Liver (tissue), 9 donors: Measurements from ENCODE around the gene TADA3. TPM values are rescaled to one million over a fixed set of nuclear protein-coding genes. Genes with fewer than 3 reads are reported as not detected.

Source experiments
- DNase-seq: peaks from one replicate; pipeline ENCODE4 v3.0.0-alpha.2; 2017; ENCODE audit warnings: low spot score
- H3K27ac ChIP-seq, 2 donors: one replicate each; pipeline ENCODE4 v1.7.0; 2013; ENCODE audit warnings: inconsistent platforms in 2 of 2, low read length in 2 of 2, control low read depth in 1 of 2, low read depth in 1 of 2, mild to moderate bottlenecking in 1 of 2
- H3K27me3 ChIP-seq, 4 donors: one replicate each; pipeline versions ENCODE4 v1.6.1 to v1.7.0; 2013; ENCODE audit warnings: low read length in 3 of 4, inconsistent platforms in 1 of 4, mild to moderate bottlenecking in 1 of 4, moderate library complexity in 1 of 4; ENCODE audit not compliant: control insufficient read depth in 4 of 4, insufficient read depth in 4 of 4
- H3K36me3 ChIP-seq, 4 donors: one replicate each; pipeline versions ENCODE4 v1.6.1 to v1.7.0; 2013; ENCODE audit warnings: low read length in 3 of 4, mild to moderate bottlenecking in 3 of 4, low read depth in 1 of 4, moderate library complexity in 1 of 4; ENCODE audit not compliant: control insufficient read depth in 4 of 4, insufficient read depth in 3 of 4
- H3K4me1 ChIP-seq, 4 donors: one replicate each; pipeline versions ENCODE4 v1.6.1 to v1.7.0; 2013; ENCODE audit warnings: low read length in 3 of 4, mild to moderate bottlenecking in 3 of 4, moderate library complexity in 1 of 4; ENCODE audit not compliant: control insufficient read depth in 4 of 4, insufficient read depth in 4 of 4
- H3K4me3 ChIP-seq, 3 donors: one replicate each; pipeline versions ENCODE4 v1.6.1 to v1.7.0; 2013; ENCODE audit warnings: low read length in 3 of 3, control low read depth in 1 of 3, low read depth in 1 of 3, mild to moderate bottlenecking in 1 of 3
- H3K9ac ChIP-seq, 2 donors: one replicate each; pipeline ENCODE4 v1.7.0; 2013; ENCODE audit warnings: low read length in 2 of 2, mild to moderate bottlenecking in 2 of 2, moderate library complexity in 2 of 2, control low read depth in 1 of 2, low read depth in 1 of 2
- H3K9me3 ChIP-seq, 4 donors: one replicate each; pipeline versions ENCODE4 v1.6.1 to v1.7.0; 2013; ENCODE audit warnings: low read length in 3 of 4; ENCODE audit not compliant: control insufficient read depth in 4 of 4
- CTCF ChIP-seq: fragments of 150-350 bp; IDR thresholded peaks from 2 replicates; pipeline ENCODE4 v1.5.1; 2017; ENCODE audit warnings: improper control_type of control experiment, low read depth, low read length; ENCODE audit not compliant: missing input control
- EGR1 ChIP-seq, 2 donors: IDR thresholded peaks; 2 replicates each; pipeline ENCODE4 v1.6.1; 2016 to 2018; ENCODE audit warnings: antibody characterized with exemption in 2 of 2, low read depth in 2 of 2
- FOXA1 ChIP-seq: IDR thresholded peaks from 2 replicates; pipeline ENCODE4 v1.6.1; 2016; ENCODE audit warnings: antibody characterized with exemption
- FOXA2 ChIP-seq: IDR thresholded peaks from 2 replicates; pipeline ENCODE4 v1.6.1; 2016; ENCODE audit warnings: antibody characterized with exemption
- GABPA ChIP-seq, 2 donors: IDR thresholded peaks in 1 of 2; conservative IDR thresholded peaks in 1 of 2; 2 replicates each; pipeline ENCODE4 v1.6.1; 2016; ENCODE audit warnings: antibody characterized with exemption in 2 of 2, mild to moderate bottlenecking in 1 of 2, moderate library complexity in 1 of 2
- HNF4A ChIP-seq, 2 donors: conservative IDR thresholded peaks; 2 replicates each; pipeline ENCODE4 v1.6.1; 2016; ENCODE audit warnings: antibody characterized with exemption in 2 of 2, mild to moderate bottlenecking in 2 of 2
- HNF4G ChIP-seq: IDR thresholded peaks from 2 replicates; pipeline ENCODE4 v1.6.1; 2016; ENCODE audit warnings: antibody characterized with exemption
- JUND ChIP-seq, 2 donors: IDR thresholded peaks; 2 replicates each; pipeline ENCODE4 v1.6.1; 2016; ENCODE audit warnings: antibody characterized with exemption in 2 of 2
- NR2F2 ChIP-seq: IDR thresholded peaks from 2 replicates; pipeline ENCODE4 v1.6.1; 2016; ENCODE audit warnings: antibody characterized with exemption
- RAD21 ChIP-seq, 2 donors: IDR thresholded peaks; 2 replicates each; pipeline ENCODE4 v1.6.1; 2016; ENCODE audit warnings: antibody characterized with exemption in 2 of 2, mild to moderate bottlenecking in 2 of 2
- REST ChIP-seq: IDR thresholded peaks from 2 replicates; pipeline ENCODE4 v1.6.1; 2016; ENCODE audit warnings: antibody characterized with exemption, mild to moderate bottlenecking
- RXRA ChIP-seq, 2 donors: IDR thresholded peaks; 2 replicates each; pipeline ENCODE4 v1.6.1; 2017 to 2018; ENCODE audit warnings: antibody characterized with exemption in 2 of 2, mild to moderate bottlenecking in 1 of 2
- SP1 ChIP-seq: IDR thresholded peaks from 2 replicates; pipeline ENCODE4 v1.6.1; 2018; ENCODE audit warnings: antibody characterized with exemption, mild to moderate bottlenecking
- TAF1 ChIP-seq: conservative IDR thresholded peaks from 2 replicates; pipeline ENCODE4 v1.6.1; 2016; ENCODE audit warnings: antibody characterized with exemption, mild to moderate bottlenecking
- YY1 ChIP-seq: IDR thresholded peaks from 2 replicates; pipeline ENCODE4 v1.6.1; 2016; ENCODE audit warnings: antibody characterized with exemption, mild to moderate bottlenecking
- whole genome bisulfite sequencing: extraction: QIAGEN DNeasy Blood & Tissue Kit; methylation state at CpG from one replicate; pipeline ENCODE4 v1.1.7; 2013; 5-methylcytosine and 5-hydroxymethylcytosine counted together
- polyA plus RNA-seq, 2 donors: library from polyadenylated mRNA; stranded (reverse) in 1 of 2; unstranded in 1 of 2; fragments of 200-250 nt in 1 of 2; fragments of >200 nt in 1 of 2; fragmentation: Nextera tagmentation in 1 of 2; extraction: Ambion mirVana in 1 of 2; gene quantifications; one replicate each; pipeline versions ENCODE4 v1.2.1 to v1.2.3, GENCODE V29; 2013 to 2015
- total RNA-seq, 2 donors: library from RNA; depleted of rRNA; stranded (reverse); fragments of >200 nt; gene quantifications; one replicate each; pipeline ENCODE4 v1.2.3, GENCODE V29; 2014
- TF ChIP-seq, protein P1 (sequence below): IDR thresholded peaks from 2 replicates; pipeline ENCODE4 v1.6.1; 2016; ENCODE audit warnings: antibody characterized with exemption
- TF ChIP-seq, protein P2 (sequence below): IDR thresholded peaks from 2 replicates; pipeline ENCODE4 v1.6.1; 2016; ENCODE audit warnings: antibody characterized with exemption
- TF ChIP-seq, protein P3 (sequence below): IDR thresholded peaks from 2 replicates; pipeline ENCODE4 v1.6.1; 2016; ENCODE audit warnings: antibody characterized with exemption
- donor health status: healthy.
- donor health status: healthy.
- donor health status: healthy.
- donor health status: healthy.
- donor health status: healthy.

TADA3 gene
- total and polyA plus RNA-seq, 4 donors = 16.2 to 27.8 (median 21.5) TPM

GRCh38 chr3:9769012-9769411 lies 23.3 kb downstream of the TADA3 start:
- DNase-seq = no peak
- Histone ChIP-seq H3K9me3 (no peaks in the 10 kb centered on the region), H3K27me3 (no peaks in the 10 kb centered on the region), H3K27ac (no peak overlapping the region), H3K4me3 (peak overlapping the region; percentile 50 to 70 (median 68)), H3K9ac (peak overlapping the region; percentile 5 to 51), H3K4me1 (peaks cover 8 to 28% (median 20%) of the 10 kb centered on the region in 4 donors), H3K36me3 (peaks cover 0 to 8% (median 4%) of the 10 kb centered on the region in 4 donors)
- no peak for TF ChIP-seq YY1
- WGBS = 68% methylated on average over 5 of the region's 5 CpGs

GRCh38 chr3:9768141-9768775 lies 24.0 kb downstream of the TADA3 start:
- peaks cover 0 to 8% (median 4%) of the 10 kb centered on the region in 4 donors for H3K36me3 ChIP-seq
- H3K4me3 ChIP-seq = no peak overlapping the region
- H3K27me3 ChIP-seq = no peaks in the 10 kb centered on the region
- H3K9ac ChIP-seq = peak overlapping the region in 1 of 2 donors; percentile 51
- H3K27ac ChIP-seq = no peak overlapping the region
- peaks cover 8 to 28% (median 20%) of the 10 kb centered on the region in 4 donors for H3K4me1 ChIP-seq
- H3K9me3 ChIP-seq = no peaks in the 10 kb centered on the region
- TF ChIP-seq HNF4G = no peak
- TF ChIP-seq, protein P1, sequence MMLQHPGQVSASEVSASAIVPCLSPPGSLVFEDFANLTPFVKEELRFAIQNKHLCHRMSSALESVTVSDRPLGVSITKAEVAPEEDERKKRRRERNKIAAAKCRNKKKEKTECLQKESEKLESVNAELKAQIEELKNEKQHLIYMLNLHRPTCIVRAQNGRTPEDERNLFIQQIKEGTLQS = no peak
- no peak for TF ChIP-seq YY1
- 86% methylated on average over 6 of the region's 6 CpGs for WGBS
- DNase-seq = no peak

GRCh38 chr3:9767418-9767817 lies 24.9 kb downstream of the TADA3 start:
- WGBS = 77% methylated on average over 7 of the region's 7 CpGs

More at GRCh38 chr3:9767418-9767817, 24.9 kb downstream of the TADA3 start:
- TF ChIP-seq, protein P2, sequence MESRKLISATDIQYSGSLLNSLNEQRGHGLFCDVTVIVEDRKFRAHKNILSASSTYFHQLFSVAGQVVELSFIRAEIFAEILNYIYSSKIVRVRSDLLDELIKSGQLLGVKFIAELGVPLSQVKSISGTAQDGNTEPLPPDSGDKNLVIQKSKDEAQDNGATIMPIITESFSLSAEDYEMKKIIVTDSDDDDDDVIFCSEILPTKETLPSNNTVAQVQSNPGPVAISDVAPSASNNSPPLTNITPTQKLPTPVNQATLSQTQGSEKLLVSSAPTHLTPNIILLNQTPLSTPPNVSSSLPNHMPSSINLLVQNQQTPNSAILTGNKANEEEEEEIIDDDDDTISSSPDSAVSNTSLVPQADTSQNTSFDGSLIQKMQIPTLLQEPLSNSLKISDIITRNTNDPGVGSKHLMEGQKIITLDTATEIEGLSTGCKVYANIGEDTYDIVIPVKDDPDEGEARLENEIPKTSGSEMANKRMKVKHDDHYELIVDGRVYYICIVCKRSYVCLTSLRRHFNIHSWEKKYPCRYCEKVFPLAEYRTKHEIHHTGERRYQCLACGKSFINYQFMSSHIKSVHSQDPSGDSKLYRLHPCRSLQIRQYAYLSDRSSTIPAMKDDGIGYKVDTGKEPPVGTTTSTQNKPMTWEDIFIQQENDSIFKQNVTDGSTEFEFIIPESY = no peak
- TF ChIP-seq YY1 = no peak
- TF ChIP-seq JUND (IDR thresholded peaks at IDR 0.05) = no peak
- no peak for TF ChIP-seq TAF1
- TF ChIP-seq FOXA1 = no peak
- TF ChIP-seq, protein P3, sequence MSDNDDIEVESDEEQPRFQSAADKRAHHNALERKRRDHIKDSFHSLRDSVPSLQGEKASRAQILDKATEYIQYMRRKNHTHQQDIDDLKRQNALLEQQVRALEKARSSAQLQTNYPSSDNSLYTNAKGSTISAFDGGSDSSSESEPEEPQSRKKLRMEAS = no peak
- no peak for TF ChIP-seq EGR1 (IDR thresholded peaks at IDR 0.05; ENCODE audit: low read depth in 2 of 2)
- no peak for TF ChIP-seq RAD21 (IDR thresholded peaks at IDR 0.05)
- TF ChIP-seq REST = no peak
- no peak for TF ChIP-seq CTCF
- TF ChIP-seq, protein P1 = no peak
- TF ChIP-seq GABPA (IDR thresholded peaks at IDR 0.05 in 1 of 2, conservative IDR thresholded peaks at IDR 0.05 in 1 of 2) = no peak
- TF ChIP-seq HNF4G = no peak
- no peak for TF ChIP-seq HNF4A (conservative IDR thresholded peaks at IDR 0.05)
- no peak for TF ChIP-seq SP1
- TF ChIP-seq NR2F2 = no peak
- TF ChIP-seq FOXA2 = no peak
- no peak for TF ChIP-seq RXRA (IDR thresholded peaks at IDR 0.05)
- H3K27ac ChIP-seq = no peak overlapping the region
- H3K9me3 ChIP-seq = no peaks in the 10 kb centered on the region
- H3K4me3 ChIP-seq = no peak overlapping the region
- H3K36me3 ChIP-seq = peaks cover 0 to 10% (median 5%) of the 10 kb centered on the region in 4 donors
- no peak for DNase-seq
- no peaks in the 10 kb centered on the region for H3K27me3 ChIP-seq
- peaks cover 8 to 28% (median 20%) of the 10 kb centered on the region in 4 donors for H3K4me1 ChIP-seq
- no peak overlapping the region for H3K9ac ChIP-seq
